RWPE1 (cell line): ENCODE measurements around the gene MYLK.

Source experiments
- CTCF ChIA-PET: fragments of 350-600 bp; sonication (Branson Sonifier 250); formaldehyde crosslinking; extraction: SDS; loops from one replicate; lab custom pipeline; 2021; lab: Yijun Ruan, JAX
- POLR2A ChIA-PET: fragments of 400-600 bp; formaldehyde crosslinking; extraction: SDS; loops from one replicate; lab custom pipeline; 2020; ENCODE audit warnings: antibody characterized with exemption; ENCODE audit not compliant: low non-redundant PET; lab: Yijun Ruan, JAX
- DNase-seq: peaks from one replicate; pipeline ENCODE4 v3.0.0; 2012; ENCODE audit warnings: low spot score
- H3K27ac ChIP-seq: fragments of 450-650 bp; 2 replicates; pipeline ENCODE4 v1.5.1; 2017
- TF ChIP-seq, protein P1 (sequence below): fragments of 450-650 bp; conservative IDR thresholded peaks from 2 replicates; pipeline ENCODE4 v1.5.1; 2017; ENCODE audit warnings: low read depth, mild to moderate bottlenecking

Gene MYLK

DNA sequence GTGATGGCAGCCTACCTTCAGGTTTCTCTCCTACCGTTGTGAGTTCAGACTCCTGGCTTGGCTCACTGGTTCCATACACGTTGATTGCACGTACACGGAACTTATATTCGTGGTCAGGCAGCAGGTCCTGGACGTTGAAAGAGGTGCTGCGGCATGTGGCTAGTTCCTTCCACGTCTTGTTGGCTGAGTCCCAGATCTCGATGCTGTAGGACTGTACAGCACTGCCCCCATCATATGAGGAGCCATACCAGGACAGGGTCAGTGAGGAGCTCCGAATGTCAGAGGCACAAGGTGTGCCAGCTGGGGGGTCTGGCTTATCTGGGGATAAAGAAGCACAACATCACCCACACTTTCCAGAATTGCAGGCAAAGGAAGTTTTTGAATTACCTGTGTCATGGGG, 227.0 kb downstream of the MYLK start:
- H3K27ac ChIP-seq = no peak overlapping the region
- CTCF ChIA-PET = no interaction called here
- TF ChIP-seq, protein P1, sequence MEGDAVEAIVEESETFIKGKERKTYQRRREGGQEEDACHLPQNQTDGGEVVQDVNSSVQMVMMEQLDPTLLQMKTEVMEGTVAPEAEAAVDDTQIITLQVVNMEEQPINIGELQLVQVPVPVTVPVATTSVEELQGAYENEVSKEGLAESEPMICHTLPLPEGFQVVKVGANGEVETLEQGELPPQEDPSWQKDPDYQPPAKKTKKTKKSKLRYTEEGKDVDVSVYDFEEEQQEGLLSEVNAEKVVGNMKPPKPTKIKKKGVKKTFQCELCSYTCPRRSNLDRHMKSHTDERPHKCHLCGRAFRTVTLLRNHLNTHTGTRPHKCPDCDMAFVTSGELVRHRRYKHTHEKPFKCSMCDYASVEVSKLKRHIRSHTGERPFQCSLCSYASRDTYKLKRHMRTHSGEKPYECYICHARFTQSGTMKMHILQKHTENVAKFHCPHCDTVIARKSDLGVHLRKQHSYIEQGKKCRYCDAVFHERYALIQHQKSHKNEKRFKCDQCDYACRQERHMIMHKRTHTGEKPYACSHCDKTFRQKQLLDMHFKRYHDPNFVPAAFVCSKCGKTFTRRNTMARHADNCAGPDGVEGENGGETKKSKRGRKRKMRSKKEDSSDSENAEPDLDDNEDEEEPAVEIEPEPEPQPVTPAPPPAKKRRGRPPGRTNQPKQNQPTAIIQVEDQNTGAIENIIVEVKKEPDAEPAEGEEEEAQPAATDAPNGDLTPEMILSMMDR = no peak
- DNase-seq = no peak
- POLR2A ChIA-PET = no interaction called here

DNA sequence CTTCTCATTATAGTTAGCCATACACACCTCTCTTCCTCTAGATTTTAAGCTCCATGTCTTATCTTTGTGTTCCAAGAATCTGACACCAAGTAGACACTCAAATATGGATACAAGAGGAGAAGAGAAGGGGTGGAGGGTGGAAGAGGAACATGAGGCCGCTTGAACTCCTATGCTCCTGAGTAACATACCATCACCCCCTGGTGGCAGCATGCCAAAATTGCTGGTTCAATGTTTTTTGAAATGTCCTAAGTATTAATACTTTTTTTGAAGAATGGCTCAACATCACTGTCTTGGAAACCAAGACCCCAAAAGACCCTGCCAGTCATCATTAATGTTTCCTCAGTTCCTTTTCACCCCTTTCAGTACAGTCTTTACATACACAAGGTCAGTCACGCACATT, 227.4 kb downstream of the MYLK start:
- DNase-seq = no peak
- ChIA-PET POLR2A (no interaction called here), CTCF (no interaction called here)
- no peak overlapping the region for H3K27ac ChIP-seq
- TF ChIP-seq, protein P1 = no peak

DNA sequence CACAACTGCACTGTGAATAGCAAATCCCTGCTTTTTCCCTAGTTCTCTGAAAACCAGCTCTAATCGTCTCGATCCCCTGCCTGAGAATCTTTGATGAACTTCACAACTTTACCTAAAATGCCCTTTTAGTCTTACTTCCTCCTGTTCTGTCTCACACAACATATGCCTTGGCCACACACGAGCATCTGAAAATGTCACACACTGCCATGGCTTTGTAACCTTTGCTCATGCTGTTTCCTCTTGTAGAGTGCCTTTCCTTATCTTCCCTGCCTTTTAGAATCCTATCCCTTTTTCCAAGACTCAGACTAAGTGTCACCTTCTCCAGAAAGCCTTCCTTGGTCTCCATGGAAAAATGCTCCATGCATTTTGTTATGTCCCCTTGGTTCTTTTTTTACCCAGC, 227.9 kb downstream of the MYLK start:
- TF ChIP-seq, protein P1 = no peak
- ChIA-PET CTCF (no interaction called here), POLR2A (no interaction called here)

DNA sequence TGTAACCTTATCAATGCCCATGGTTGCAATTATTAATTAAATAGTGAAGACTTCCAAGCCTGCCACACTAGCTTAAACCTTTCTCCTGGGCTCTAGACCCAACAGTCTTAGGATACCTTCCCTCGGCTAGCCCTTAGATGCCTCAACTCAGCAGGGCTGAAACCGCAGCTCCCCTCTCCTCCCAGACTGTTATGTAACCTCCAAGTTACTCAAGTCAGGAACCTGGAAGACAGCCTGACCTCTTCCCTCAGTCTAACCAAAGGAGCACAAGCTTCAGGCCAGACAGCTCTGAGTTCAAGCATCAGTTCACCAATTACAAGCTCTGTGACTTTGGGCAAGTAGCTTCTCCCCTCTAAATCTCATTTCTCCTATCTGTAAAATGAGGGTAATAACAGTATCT, 228.7 kb downstream of the MYLK start:
- CTCF ChIA-PET = no interaction called here
- TF ChIP-seq, protein P1 = no peak
- H3K27ac ChIP-seq = no peak overlapping the region
- POLR2A ChIA-PET = no interaction called here
- no peak for DNase-seq

More for the DNA sequence above, 227.9 kb downstream of the MYLK start:
- H3K27ac ChIP-seq = no peak overlapping the region
- DNase-seq = no peak

GRCh38 chr3:123653221-123653682, 230.9 kb downstream of the MYLK start:
- DNase-seq = peak; percentile 27
- ChIA-PET CTCF (interaction anchor here (0.7 to 3.5 kb wide), 8 partner anchors 11 to 426 kb away, joined by 4 to 29 read pairs (median 6); no protein-coding TSS in a partner anchor), POLR2A (no interaction called here)
- peak overlapping the region; percentile 71 for H3K27ac ChIP-seq
- TF ChIP-seq, protein P1 = no peak

- peak; percentile 79 for DNase-seq
- POLR2A ChIA-PET = no interaction called here
- CTCF ChIA-PET = interaction anchor here (0.6 to 3.5 kb wide), 46 partner anchors 8 to 695 kb away, joined by 3 to 29 read pairs (median 4); no protein-coding TSS in a partner anchor
- H3K27ac ChIP-seq = peak overlapping the region; percentile 71
- TF ChIP-seq, protein P1 = peak; percentile 94
Observed at GRCh38 chr3:123652342-123652984, 231.7 kb downstream of the MYLK start.
